IMR-90 (cell line): ENCODE data around the gene SPRED3. TPM values are rescaled to one million over a fixed set of nuclear protein-coding genes. Genes with fewer than 3 reads are reported as not detected.

Experiments
- ATAC-seq: fragments of 200-7000 bp; cut with Tn5 transposase; 2 replicates; pipeline ENCODE4 v1.9.1; 2020; ENCODE audit warnings: low read depth, mild to moderate bottlenecking, moderate library complexity
- BruUV-seq: library from RNA; stranded (reverse); fragments of 400-500 nt; replicated peaks from 2 replicates; lab custom pipeline; 2021; lab: Mats Ljungman, UMichigan
- CTCF ChIA-PET: fragments of 300-600 bp; formaldehyde crosslinking; extraction: SDS; loops from one replicate; lab custom pipeline; 2021; ENCODE audit warnings: antibody characterized with exemption; lab: Yijun Ruan, JAX
- POLR2A ChIA-PET: fragments of 300-600 bp; sonication (Branson Sonifier 250); formaldehyde crosslinking; loops from one replicate; lab custom pipeline; 2022; ENCODE audit warnings: antibody characterized with exemption; ENCODE audit not compliant: unreplicated experiment; lab: Charles Lee
- DNase-seq: peaks from one replicate; pipeline ENCODE4 v3.0.0; 2013
- H2AFZ ChIP-seq: replicated peaks from 2 replicates; pipeline ENCODE3; 2013; ENCODE audit warnings: low read length, mild to moderate bottlenecking; ENCODE audit not compliant: poor library complexity
- H2AK5ac ChIP-seq: 2 replicates; pipeline ENCODE4 v1.6.1; 2013; ENCODE audit warnings: low read depth, low read length, inconsistent platforms
- H2AK9ac ChIP-seq: replicated peaks from 2 replicates; pipeline ENCODE3; 2013; ENCODE audit warnings: mild to moderate bottlenecking, low read depth, low read length, moderate library complexity; ENCODE audit not compliant: poor library complexity
- H2BK120ac ChIP-seq: 2 replicates; pipeline ENCODE4 v1.6.1; 2013; ENCODE audit warnings: low read depth, low read length, inconsistent platforms
- H2BK15ac ChIP-seq: 3 replicates; pipeline ENCODE4 v1.6.1; 2013; ENCODE audit warnings: low read depth, low read length, inconsistent platforms
- H2BK20ac ChIP-seq: 2 replicates; pipeline ENCODE4 v1.6.1; 2013; ENCODE audit warnings: low read depth, mild to moderate bottlenecking, inconsistent platforms, low read length, moderate library complexity
- H2BK5ac ChIP-seq: 2 replicates; pipeline ENCODE4 v1.6.1; 2013; ENCODE audit warnings: mild to moderate bottlenecking, low read depth, low read length, inconsistent platforms; ENCODE audit not compliant: poor library complexity, severe bottlenecking
- H3K14ac ChIP-seq: replicated peaks from 2 replicates; pipeline ENCODE4 v1.6.1; 2013; ENCODE audit warnings: low read depth, low read length, inconsistent platforms
- H3K18ac ChIP-seq: 2 replicates; pipeline ENCODE4 v1.6.1; 2013; ENCODE audit warnings: low read depth, low read length, control low read depth
- H3K23ac ChIP-seq: 2 replicates; pipeline ENCODE4 v1.6.1; 2013; ENCODE audit warnings: low read depth, low read length, inconsistent platforms
- H3K27ac ChIP-seq: 2 replicates; pipeline ENCODE4 v1.5.1; 2013; ENCODE audit warnings: mild to moderate bottlenecking, control low read depth, low read length; ENCODE audit not compliant: insufficient read depth
- H3K27me3 ChIP-seq: 2 replicates; pipeline ENCODE4 v1.6.1; 2013; ENCODE audit warnings: low read length; ENCODE audit not compliant: control insufficient read depth, insufficient read depth
- H3K36me3 ChIP-seq: 2 replicates; pipeline ENCODE4 v1.6.1; 2013; ENCODE audit warnings: low read length, mixed read lengths; ENCODE audit not compliant: control insufficient read depth, insufficient read depth
- H3K4ac ChIP-seq: 2 replicates; pipeline ENCODE4 v1.6.1; 2013; ENCODE audit warnings: low read depth, low read length, inconsistent platforms
- H3K4me1 ChIP-seq: 2 replicates; pipeline ENCODE4 v1.6.1; 2013; ENCODE audit warnings: low read length, mixed read lengths; ENCODE audit not compliant: control insufficient read depth, insufficient read depth
- H3K4me2 ChIP-seq: 2 replicates; pipeline ENCODE4 v1.6.1; 2013; ENCODE audit warnings: low read depth, mild to moderate bottlenecking, control low read depth, low read length, moderate library complexity
- H3K4me3 ChIP-seq: 2 replicates; pipeline ENCODE4 v1.5.1; 2013; ENCODE audit warnings: low read depth, mild to moderate bottlenecking, control low read depth, low read length, moderate library complexity; ENCODE audit not compliant: insufficient read depth
- H3K56ac ChIP-seq: 2 replicates; pipeline ENCODE4 v1.6.1; 2013; ENCODE audit warnings: low read length, inconsistent platforms; ENCODE audit not compliant: insufficient read depth; ENCODE audit errors: extremely low read depth
- H3K79me1 ChIP-seq, 2 experiments: 2 replicates each; pipeline ENCODE4 v1.6.1; 2013; ENCODE audit warnings: low read length in 2 of 2, inconsistent platforms in 1 of 2, low read depth in 1 of 2
- H3K9ac ChIP-seq: 2 replicates; pipeline ENCODE4 v1.6.1; 2013; ENCODE audit warnings: low read depth, low read length, control low read depth
- H3K9me1 ChIP-seq: 2 replicates; pipeline ENCODE4 v1.6.1; 2013; ENCODE audit warnings: low read length, inconsistent platforms; ENCODE audit not compliant: insufficient read depth
- H3K9me3 ChIP-seq: 2 replicates; pipeline ENCODE4 v1.6.1; 2013; ENCODE audit warnings: low read length; ENCODE audit not compliant: control insufficient read depth, insufficient read depth
- H4K20me1 ChIP-seq: 2 replicates; pipeline ENCODE4 v1.6.1; 2013; ENCODE audit warnings: low read length, inconsistent platforms; ENCODE audit not compliant: insufficient read depth
- H4K5ac ChIP-seq: 2 replicates; pipeline ENCODE4 v1.6.1; 2013; ENCODE audit warnings: mild to moderate bottlenecking, low read depth, low read length, control low read depth
- H4K8ac ChIP-seq, 2 experiments: 2 replicates each; pipeline ENCODE4 v1.6.1; 2013; ENCODE audit warnings: low read depth in 2 of 2, low read length in 2 of 2, control low read depth in 1 of 2, inconsistent platforms in 1 of 2
- H4K91ac ChIP-seq: 2 replicates; pipeline ENCODE4 v1.6.1; 2013; ENCODE audit warnings: low read depth, low read length, inconsistent platforms; ENCODE audit not compliant: insufficient read depth
- MAZ ChIP-seq: IDR thresholded peaks from 2 replicates; pipeline ENCODE4 v1.6.1; 2012; ENCODE audit warnings: low read depth, mild to moderate bottlenecking, low read length, improper control_type of control experiment, moderate library complexity, borderline replicate concordance
- RFX5 ChIP-seq: IDR thresholded peaks from 2 replicates; pipeline ENCODE4 v1.8.0; 2012; ENCODE audit warnings: low read depth, mild to moderate bottlenecking, low read length, moderate library complexity
- WGBS, 2 experiments: methylation state at CpG; one replicate each; pipeline versions ENCODE4 v1.1.5 to v1.1.7; 2013; ENCODE audit warnings: missing lambda C conversion rate in 2 of 2; ENCODE audit not compliant: insufficient read length in 1 of 2; ENCODE audit errors: extremely low coverage in 2 of 2; 5-methylcytosine and 5-hydroxymethylcytosine counted together
- dilution Hi-C: fragments of 300-500 bp; cut with HindIII; formaldehyde crosslinking; loops from one replicate; pipeline ENCODE4 v1.14.3; 2018; ENCODE audit warnings: low sequenced_read_pairs; ENCODE audit not compliant: unreplicated experiment
- in situ Hi-C: fragments of 300-500 bp; cut with MboI; formaldehyde crosslinking; loops from 3 replicates; pipeline ENCODE4 v1.14.3; 2019; ENCODE audit warnings: low sequenced_read_pairs, inconsistent platforms, mixed read lengths
- intact Hi-C: fragments of 100-400 bp; cut with micrococcal nuclease; formaldehyde crosslinking; loops from 2 replicates; pipeline ENCODE4 v1.10.0; 2022
- polyA plus RNA-seq, 3 experiments: library from polyadenylated mRNA; depleted of rRNA; stranded (reverse); fragments of >200 nt; gene quantifications; 2 replicates each; pipeline ENCODE4 v1.2.3, GENCODE V29; 2012; ENCODE audit warnings: low replicate concordance in 1 of 3
- total RNA-seq: library from RNA; depleted of rRNA; stranded (reverse); fragments of >200 nt; gene quantifications from 2 replicates; pipeline ENCODE4 v1.2.3, GENCODE V29; 2012

SPRED3 gene
- total and polyA plus RNA-seq, 2 of the 4 experiments (the other 2 are of a cell fraction): 0.90 to 7.9 TPM

- CTCF ChIA-PET: no interaction called here
- H3K79me1 ChIP-seq: no peaks in the 10 kb centered on the region
- no peak overlapping the region for H4K8ac ChIP-seq
- in situ Hi-C loops (no loop called here), intact Hi-C loops (no loop called here), dilution Hi-C loops (no loop called here)
- no peaks in the 10 kb centered on the region for H4K20me1 ChIP-seq
- peaks cover 5% of the 10 kb centered on the region; the same call in 1 of the 2 replicates for H3K27me3 ChIP-seq
- H4K5ac ChIP-seq: no peak overlapping the region
- no peak overlapping the region for H3K27ac ChIP-seq
- no peak overlapping the region for H3K56ac ChIP-seq
- H2AK5ac ChIP-seq: no peak overlapping the region
- H3K9me1 ChIP-seq: no peaks in the 10 kb centered on the region
- no peak overlapping the region for H2BK20ac ChIP-seq
- H3K9me3 ChIP-seq: no peaks in the 10 kb centered on the region
- no peak overlapping the region for H3K23ac ChIP-seq
- 100% methylated on average over 1 of the region's 9 CpGs; no CpG with 5 or more reads in 1 of the 2 experiments for WGBS, 2 experiments
- H2BK5ac ChIP-seq: no peak overlapping the region
- POLR2A ChIA-PET: no interaction called here
- H3K9ac ChIP-seq: no peak overlapping the region
- DNase-seq (no peak), ATAC-seq (no peak)
- BruUV-seq: no TSS peak
- no peak overlapping the region for H3K4me2 ChIP-seq
- no peak overlapping the region for H2AK9ac ChIP-seq
- H3K4me1 ChIP-seq: no peaks in the 10 kb centered on the region
- H4K91ac ChIP-seq: no peak overlapping the region
- H2AFZ ChIP-seq: no peak overlapping the region
- no peak overlapping the region for H3K4ac ChIP-seq
- TF ChIP-seq MAZ (no peak), RFX5 (no peak)
- H3K4me3 ChIP-seq: no peak overlapping the region
- H3K18ac ChIP-seq: no peak overlapping the region
- H3K36me3 ChIP-seq: no peaks in the 10 kb centered on the region
- no peak overlapping the region for H3K14ac ChIP-seq
- no peak overlapping the region for H2BK15ac ChIP-seq
- H2BK120ac ChIP-seq: no peak overlapping the region
Observed at GRCh38 chr19:38442736-38443135, 54.2 kb downstream of the SPRED3 start.
